ENCODE results near the gene HSBP1. TPM values are rescaled to one million over a fixed set of nuclear protein-coding genes. Genes with fewer than 3 reads are reported as not detected.

Gene HSBP1
- total RNA-seq, 1 experiment from 2014 or later: 230 TPM

DNA sequence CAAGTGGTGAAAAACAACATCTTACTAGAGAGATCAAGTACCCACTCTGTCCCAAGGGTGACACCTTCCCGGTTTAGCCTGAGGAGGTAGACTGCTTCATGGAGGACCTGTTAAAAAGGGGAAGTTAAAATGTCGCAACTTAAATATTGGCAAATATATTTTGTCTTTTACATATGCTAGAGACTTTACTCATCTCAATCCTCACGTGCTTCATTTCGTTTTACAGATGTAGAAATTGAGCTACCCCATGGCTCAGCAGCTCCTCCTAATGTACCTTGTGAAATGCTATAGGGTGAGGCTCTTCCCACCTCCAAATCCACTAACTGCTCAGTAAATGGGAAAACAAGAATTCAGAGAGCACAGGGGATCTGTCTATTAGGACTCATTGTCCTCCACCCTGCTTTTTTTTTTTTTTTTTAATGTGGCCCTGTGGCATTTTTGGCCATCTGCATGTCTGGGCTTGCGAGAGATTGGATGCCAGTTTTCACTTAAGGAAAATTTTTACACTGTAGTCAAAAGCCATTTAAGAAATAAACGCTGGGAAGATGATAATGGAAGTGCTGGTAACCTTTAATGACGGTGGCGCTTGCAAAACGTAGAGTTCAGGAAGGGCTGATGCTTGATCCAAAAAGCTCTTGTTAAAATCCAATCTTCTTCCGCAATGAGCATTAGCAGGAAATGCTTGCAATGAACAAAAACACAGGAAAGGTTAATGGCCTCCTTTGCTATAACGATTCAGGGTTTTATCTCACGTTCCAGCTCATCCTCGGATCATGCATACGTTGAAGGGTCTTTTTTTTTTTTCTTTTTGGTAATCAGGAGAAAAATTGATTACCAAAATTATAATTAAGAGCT lies 39.8 kb downstream of the HSBP1 start:
- H3K4me2 ChIP-seq (ENCODE audit: insufficient read depth, insufficient read length, low read length): no peak overlapping the region

More for the DNA sequence above, 39.8 kb downstream of the HSBP1 start:
- Histone ChIP-seq H4K91ac (ENCODE audit: insufficient read length, low read depth, low read length) (no peak overlapping the region), H2BK12ac (ENCODE audit: insufficient read length, low read depth, low read length) (no peak overlapping the region), H3K18ac (ENCODE audit: insufficient read length, low read depth, low read length) (no peak overlapping the region), H3K27ac (ENCODE audit: insufficient read length, low read depth, low read length) (no peak overlapping the region), H3K14ac (ENCODE audit: insufficient read depth, low read length) (no peak overlapping the region), H4K5ac (ENCODE audit: insufficient read length, low read depth, low read length) (no peak overlapping the region), H3K9ac (ENCODE audit: extremely low read depth, insufficient read length, low read length) (no peak overlapping the region), H4K20me1 (ENCODE audit: control insufficient read depth, insufficient read depth, insufficient read length) (no peaks in the 10 kb centered on the region), H2BK15ac (ENCODE audit: low read depth, low read length) (no peak overlapping the region), H3K23ac (ENCODE audit: insufficient read length, low read depth, low read length) (no peak overlapping the region), H3K27me3 (ENCODE audit: insufficient read depth, low read length) (no peaks in the 10 kb centered on the region), H3K4me1 (ENCODE audit: insufficient read depth, low read length) (peaks cover 10% of the 10 kb centered on the region; the same call in 1 of the 2 replicates), H4K8ac (replicated peaks; ENCODE audit: insufficient read length, low read depth, low read length) (no peak overlapping the region), H2AK5ac (ENCODE audit: insufficient read length, low read length) (no peak overlapping the region), H3K56ac (ENCODE audit: insufficient read length, low read depth, low read length) (no peak overlapping the region), H3K4ac (ENCODE audit: low read depth, low read length) (no peak overlapping the region), H3K79me2 (ENCODE audit: insufficient read depth, low read length) (no peaks in the 10 kb centered on the region), H3K23me2 (ENCODE audit: insufficient read length, low read depth, low read length, poor library complexity, severe bottlenecking) (no peaks in the 10 kb centered on the region), H3K9me3 (ENCODE audit: control insufficient read depth, low read depth, low read length) (no peaks in the 10 kb centered on the region), H2AFZ (ENCODE audit: low read length) (no peak overlapping the region), H3T11ph (ENCODE audit: low read length) (no peak overlapping the region), H3K79me1 (ENCODE audit: insufficient read depth, low read depth, low read length, poor library complexity, severe bottlenecking) (no peaks in the 10 kb centered on the region), H2BK120ac (ENCODE audit: low read depth, low read length, poor library complexity, severe bottlenecking) (no peak overlapping the region), H2BK20ac (ENCODE audit: low read depth, low read length, poor library complexity, severe bottlenecking) (no peak overlapping the region), H2BK5ac (ENCODE audit: insufficient read length, low read length) (no peak overlapping the region)
- Mint-ChIP-seq H3K9me3 (no peaks in the 10 kb centered on the region), H3K27ac (peak overlapping the region; percentile 40 to 54 (median 42); a peak in 4 of 7 replicates), H3K36me3 (ENCODE audit: insufficient read depth in 1 of 3, low read depth in 3 of 3) (no peaks in the 10 kb centered on the region; a peak in 2 of 7 replicates), H3K4me3 (no peak overlapping the region), H3K27me3 (ENCODE audit: low read depth) (no peaks in the 10 kb centered on the region; the same call in 1 of the 2 replicates), H3K4me1 (peaks cover 65 to 67% of the 10 kb centered on the region in 2 experiments)
- DNase-seq: no peak
- TF ChIP-seq, protein P1, sequence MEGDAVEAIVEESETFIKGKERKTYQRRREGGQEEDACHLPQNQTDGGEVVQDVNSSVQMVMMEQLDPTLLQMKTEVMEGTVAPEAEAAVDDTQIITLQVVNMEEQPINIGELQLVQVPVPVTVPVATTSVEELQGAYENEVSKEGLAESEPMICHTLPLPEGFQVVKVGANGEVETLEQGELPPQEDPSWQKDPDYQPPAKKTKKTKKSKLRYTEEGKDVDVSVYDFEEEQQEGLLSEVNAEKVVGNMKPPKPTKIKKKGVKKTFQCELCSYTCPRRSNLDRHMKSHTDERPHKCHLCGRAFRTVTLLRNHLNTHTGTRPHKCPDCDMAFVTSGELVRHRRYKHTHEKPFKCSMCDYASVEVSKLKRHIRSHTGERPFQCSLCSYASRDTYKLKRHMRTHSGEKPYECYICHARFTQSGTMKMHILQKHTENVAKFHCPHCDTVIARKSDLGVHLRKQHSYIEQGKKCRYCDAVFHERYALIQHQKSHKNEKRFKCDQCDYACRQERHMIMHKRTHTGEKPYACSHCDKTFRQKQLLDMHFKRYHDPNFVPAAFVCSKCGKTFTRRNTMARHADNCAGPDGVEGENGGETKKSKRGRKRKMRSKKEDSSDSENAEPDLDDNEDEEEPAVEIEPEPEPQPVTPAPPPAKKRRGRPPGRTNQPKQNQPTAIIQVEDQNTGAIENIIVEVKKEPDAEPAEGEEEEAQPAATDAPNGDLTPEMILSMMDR (conservative IDR thresholded peaks at IDR 0.05): no peak; the same call in 2 of the 3 replicates
- WGBS (ENCODE audit: extremely low coverage, insufficient read length, low lambda C conversion rate): no CpG with 5 or more reads among the region's 14 CpGs
